ENCODE measurements around the gene RFNG. TPM values are rescaled to one million over a fixed set of nuclear protein-coding genes. Genes with fewer than 3 reads are reported as not detected.

Gene RFNG
- polyA plus RNA-seq, 1 donor (not counting 4 experiments of a cell fraction or from before 2014, with no cell fraction given): 10.2 TPM

DNA sequence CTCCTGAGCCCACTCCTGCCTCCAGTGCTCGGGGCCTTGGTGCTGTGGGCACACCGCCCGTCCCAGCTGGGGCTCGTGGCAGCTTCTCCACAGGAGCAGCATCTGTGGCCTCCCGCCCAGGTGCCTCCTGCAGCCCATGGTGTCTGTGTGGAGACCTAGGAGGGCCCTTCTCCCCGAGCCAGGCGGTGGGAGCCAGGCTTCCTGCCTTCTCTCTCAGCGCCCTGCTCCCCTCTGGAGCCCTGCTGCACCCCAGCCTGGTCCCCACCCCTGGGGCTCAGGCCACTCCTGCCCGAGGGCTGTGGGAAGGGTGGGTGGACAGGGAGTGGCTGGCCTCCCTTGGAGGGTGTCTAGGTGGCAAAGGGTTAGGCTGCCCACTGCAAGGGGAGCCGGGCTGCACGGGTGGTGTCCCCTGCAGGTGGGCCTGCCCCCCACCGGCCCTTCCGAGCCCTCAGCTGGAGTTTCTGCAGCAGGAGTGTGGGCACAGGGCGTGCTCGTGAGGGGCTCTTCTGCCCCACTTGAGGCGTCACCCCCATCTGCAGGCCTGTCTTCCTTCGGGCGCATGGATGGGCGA lies 39.9 kb downstream of the RFNG start:
- Histone ChIP-seq H2AFZ (ENCODE audit: control insufficient read depth, low read length) (no peak overlapping the region), H3K36me3 (ENCODE audit: control insufficient read depth in 2 of 2, extremely low read depth in 1 of 2, insufficient read depth in 2 of 2, low read length in 2 of 2) (no peaks in the 10 kb centered on the region), H3K9ac (ENCODE audit: control insufficient read depth, extremely low read depth, insufficient read depth, low read length) (no peak overlapping the region), H3K9me3 (ENCODE audit: control insufficient read depth, low read depth, low read length) (no peaks in the 10 kb centered on the region), H3K9me1 (ENCODE audit: control insufficient read depth, extremely low read depth, insufficient read depth, low read length) (no peaks in the 10 kb centered on the region), H3K27me3 (ENCODE audit: control insufficient read depth, extremely low read depth, insufficient read depth, low read length) (no peaks in the 10 kb centered on the region), H4K20me1 (ENCODE audit: control insufficient read depth, extremely low read depth, insufficient read depth, low read length) (no peaks in the 10 kb centered on the region), H3K4me3 (ENCODE audit: control insufficient read depth in 2 of 3, extremely low read depth in 1 of 3, insufficient read depth in 2 of 3, low read depth in 1 of 3, low read length in 3 of 3) (no peak overlapping the region), H3K4me1 (ENCODE audit: control insufficient read depth, extremely low read depth, insufficient read depth, low read length) (peaks cover 21% of the 10 kb centered on the region), H3K4me2 (ENCODE audit: control insufficient read depth, extremely low read depth, insufficient read depth, low read depth, low read length) (no peak overlapping the region), H3K27ac (ENCODE audit: control insufficient read depth, insufficient read depth, low read length) (no peak overlapping the region), H3K79me2 (ENCODE audit: control insufficient read depth, insufficient read depth, low read length) (no peaks in the 10 kb centered on the region)
- FAIRE-seq (no peak), DNase-seq (ENCODE audit: low read depth, low spot score) (no peak)
- no peak for TF ChIP-seq EZH2 (IDR thresholded peaks at IDR 0.05; ENCODE audit: low read length)
- TF ChIP-seq, protein P1, sequence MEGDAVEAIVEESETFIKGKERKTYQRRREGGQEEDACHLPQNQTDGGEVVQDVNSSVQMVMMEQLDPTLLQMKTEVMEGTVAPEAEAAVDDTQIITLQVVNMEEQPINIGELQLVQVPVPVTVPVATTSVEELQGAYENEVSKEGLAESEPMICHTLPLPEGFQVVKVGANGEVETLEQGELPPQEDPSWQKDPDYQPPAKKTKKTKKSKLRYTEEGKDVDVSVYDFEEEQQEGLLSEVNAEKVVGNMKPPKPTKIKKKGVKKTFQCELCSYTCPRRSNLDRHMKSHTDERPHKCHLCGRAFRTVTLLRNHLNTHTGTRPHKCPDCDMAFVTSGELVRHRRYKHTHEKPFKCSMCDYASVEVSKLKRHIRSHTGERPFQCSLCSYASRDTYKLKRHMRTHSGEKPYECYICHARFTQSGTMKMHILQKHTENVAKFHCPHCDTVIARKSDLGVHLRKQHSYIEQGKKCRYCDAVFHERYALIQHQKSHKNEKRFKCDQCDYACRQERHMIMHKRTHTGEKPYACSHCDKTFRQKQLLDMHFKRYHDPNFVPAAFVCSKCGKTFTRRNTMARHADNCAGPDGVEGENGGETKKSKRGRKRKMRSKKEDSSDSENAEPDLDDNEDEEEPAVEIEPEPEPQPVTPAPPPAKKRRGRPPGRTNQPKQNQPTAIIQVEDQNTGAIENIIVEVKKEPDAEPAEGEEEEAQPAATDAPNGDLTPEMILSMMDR (optimal IDR thresholded peaks at IDR 0.05 in 1 of 3, IDR thresholded peaks at IDR 0.05 in 1 of 3, conservative IDR thresholded peaks at IDR 0.05 in 1 of 3; ENCODE audit: extremely low read depth in 1 of 3, insufficient read depth in 2 of 3, low read length in 3 of 3): no peak
- dilution Hi-C loops (cut with MboI; ENCODE audit: extremely low pct_ligation_motif_present, low sequenced_read_pairs): no loop called here

DNA sequence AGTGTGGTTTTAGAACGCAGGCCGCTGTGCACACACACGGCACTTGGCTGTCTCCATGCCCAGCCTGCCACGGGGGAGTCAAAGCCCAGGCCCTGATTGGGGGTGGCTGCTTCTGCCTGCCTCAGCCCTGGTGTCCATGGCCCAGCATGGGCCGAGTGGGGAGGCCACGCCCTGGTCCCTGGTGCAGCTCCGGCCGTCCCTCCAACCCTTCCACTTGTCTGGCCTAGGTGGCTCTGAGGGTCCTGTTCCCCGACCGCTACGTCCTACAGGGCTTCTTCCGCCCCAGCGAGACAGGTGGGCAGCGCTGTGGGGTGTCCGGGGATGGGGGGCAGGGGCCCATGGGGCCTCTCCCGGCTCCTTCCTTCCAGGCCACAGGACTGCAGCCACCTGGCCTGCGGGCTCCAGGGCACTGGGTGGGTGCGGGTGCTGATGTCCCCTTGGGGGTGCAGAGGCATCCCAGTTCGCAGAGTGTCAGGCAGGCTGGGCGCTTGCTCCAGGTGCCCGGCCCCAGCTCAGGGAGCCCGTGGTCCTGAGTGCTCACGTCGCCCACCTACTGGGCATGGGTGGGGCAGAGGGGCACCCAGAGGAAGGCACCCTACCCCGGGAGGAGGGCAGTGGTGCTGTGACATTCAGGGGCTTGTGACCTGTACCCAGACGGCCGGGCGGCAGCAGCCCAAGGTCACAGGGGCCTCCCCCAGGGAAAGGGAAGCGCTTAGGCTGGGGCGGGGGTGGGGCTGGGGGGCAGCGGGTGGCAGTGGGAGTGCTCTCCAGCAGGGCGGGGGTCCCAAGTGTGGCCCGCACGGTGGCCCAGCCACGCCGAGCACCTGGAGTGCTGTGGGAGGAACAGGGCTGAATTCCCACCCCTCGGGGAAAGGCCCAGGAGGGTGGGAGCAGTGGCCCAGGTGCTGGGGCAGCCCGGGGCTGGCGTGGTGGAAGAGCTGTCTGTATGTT lies 40.8 kb downstream of the RFNG start:
- no peaks in the 10 kb centered on the region for H3K79me2 ChIP-seq (ENCODE audit: control insufficient read depth, insufficient read depth, low read length)
- H3K4me1 ChIP-seq (ENCODE audit: control insufficient read depth, extremely low read depth, insufficient read depth, low read length): peaks cover 30% of the 10 kb centered on the region
- no peak for FAIRE-seq
- no peak overlapping the region for H3K4me2 ChIP-seq (ENCODE audit: control insufficient read depth, extremely low read depth, insufficient read depth, low read depth, low read length)
- no peaks in the 10 kb centered on the region for H3K27me3 ChIP-seq (ENCODE audit: control insufficient read depth, extremely low read depth, insufficient read depth, low read length)
- no peak overlapping the region for H2AFZ ChIP-seq (ENCODE audit: control insufficient read depth, low read length)
- H3K4me3 ChIP-seq (ENCODE audit: control insufficient read depth in 2 of 3, extremely low read depth in 1 of 3, insufficient read depth in 2 of 3, low read depth in 1 of 3, low read length in 3 of 3): no peak overlapping the region
- dilution Hi-C loops (cut with MboI; ENCODE audit: extremely low pct_ligation_motif_present, low sequenced_read_pairs): no loop called here
- H3K9ac ChIP-seq (ENCODE audit: control insufficient read depth, extremely low read depth, insufficient read depth, low read length): no peak overlapping the region
- no peak overlapping the region for H3K27ac ChIP-seq (ENCODE audit: control insufficient read depth, insufficient read depth, low read length)
- no peaks in the 10 kb centered on the region for H3K36me3 ChIP-seq (ENCODE audit: control insufficient read depth in 2 of 2, extremely low read depth in 1 of 2, insufficient read depth in 2 of 2, low read length in 2 of 2)
- no peaks in the 10 kb centered on the region for H3K9me3 ChIP-seq (ENCODE audit: control insufficient read depth, low read depth, low read length)
- DNase-seq (ENCODE audit: low read depth, low spot score): no peak
- H4K20me1 ChIP-seq (ENCODE audit: control insufficient read depth, extremely low read depth, insufficient read depth, low read length): no peaks in the 10 kb centered on the region
- TF ChIP-seq, protein P1 (optimal IDR thresholded peaks at IDR 0.05 in 1 of 3, IDR thresholded peaks at IDR 0.05 in 1 of 3, conservative IDR thresholded peaks at IDR 0.05 in 1 of 3; ENCODE audit: extremely low read depth in 1 of 3, insufficient read depth in 2 of 3, low read length in 3 of 3): no peak
- no peak for TF ChIP-seq EZH2 (IDR thresholded peaks at IDR 0.05; ENCODE audit: low read length)
- no peaks in the 10 kb centered on the region for H3K9me1 ChIP-seq (ENCODE audit: control insufficient read depth, extremely low read depth, insufficient read depth, low read length)

Measured in keratinocyte (primary cell).